Mucosa of descending colon (tissue), 3 donors: ENCODE data around the gene PLXNB3. TPM values are rescaled to one million over a fixed set of nuclear protein-coding genes. Genes with fewer than 3 reads are reported as not detected.

Experiments used
- ATAC-seq: fragments of 200-7000 bp; cut with Tn5 transposase; one replicate; pipeline ENCODE4 v1.9.1; 2020; ENCODE audit warnings: mild to moderate bottlenecking, moderate library complexity
- DNase-seq, 3 donors: peaks; one replicate each; pipeline ENCODE4 v3.0.0-alpha.2; 2020
- H3K36me3 ChIP-seq: fragments of 200-600 bp; one replicate; pipeline ENCODE4 v1.8.0; 2021; ENCODE audit warnings: low read depth, mild to moderate bottlenecking
- H3K4me1 ChIP-seq: fragments of 200-600 bp; one replicate; pipeline ENCODE4 v1.8.0; 2021; ENCODE audit warnings: low read depth, mild to moderate bottlenecking
- H3K4me3 ChIP-seq: fragments of 200-600 bp; one replicate; pipeline ENCODE4 v1.8.0; 2021; ENCODE audit warnings: mild to moderate bottlenecking
- H3K9me3 ChIP-seq: fragments of 200-600 bp; one replicate; pipeline ENCODE4 v1.8.0; 2021; ENCODE audit warnings: mild to moderate bottlenecking
- CTCF ChIP-seq: fragments of 200-600 bp; IDR thresholded peaks from one replicate; pipeline ENCODE4 v1.8.0; 2022; ENCODE audit warnings: antibody characterized with exemption, mild to moderate bottlenecking
- intact Hi-C, 2 donors: fragments of 100-400 bp; cut with DNase I in 1 of 2; cut with micrococcal nuclease in 1 of 2; formaldehyde crosslinking; loops; one replicate each; pipeline versions ENCODE4 v1.11.0 to v1.11.1; 2022; cut with DNase I, micrococcal nuclease
- total RNA-seq, 3 donors: library from RNA; stranded (reverse); fragmentation: NEBNext Ultra II Directional in 2 of 3; extraction: Animal tissue kit (Norgen Biotek cat#: 25700) in 2 of 3; gene quantifications; one replicate each; pipeline versions ENCODE4 v1.2.1 to v1.2.4, GENCODE V29; 2021 to 2023
- donor health status: DM: no; HTN: no; CAD: no; lungs with moderate emphysema.
- donor health status: DM: no; HTN: no; CAD: no.
- donor health status: DM: no; HTN: yes; CAD: no.

Gene PLXNB3
- total RNA-seq, 3 donors from 2014 or later = 3.0 to 44.9 (median 3.3) TPM

- H3K4me3 ChIP-seq = no peak overlapping the region
- ATAC-seq (no peak), DNase-seq (no peak)
- TF ChIP-seq CTCF = no peak
- H3K4me1 ChIP-seq = no peaks in the 10 kb centered on the region
- intact Hi-C loops = loop anchor here in 1 of 2 donors (10.0 kb wide), 1 partner anchor 185 kb away; no protein-coding TSS in a partner anchor
- H3K9me3 ChIP-seq = no peaks in the 10 kb centered on the region
- H3K36me3 ChIP-seq = no peaks in the 10 kb centered on the region
Measured at GRCh38 chrX:153769865-153770600, 6.0 kb downstream of the PLXNB3 start.

- H3K4me1 ChIP-seq = no peaks in the 10 kb centered on the region
- intact Hi-C loops = no loop called here
Measured at GRCh38 chrX:153770601-153771414, 6.8 kb downstream of the PLXNB3 start.

GRCh38 chrX:153771415-153772315 lies 7.6 kb downstream of the PLXNB3 start:
- no peak for TF ChIP-seq CTCF
- Histone ChIP-seq H3K9me3 (no peaks in the 10 kb centered on the region), H3K4me1 (no peaks in the 10 kb centered on the region), H3K36me3 (no peaks in the 10 kb centered on the region), H3K4me3 (no peak overlapping the region)
- DNase-seq (no peak), ATAC-seq (no peak)
- intact Hi-C loops = no loop called here

More at GRCh38 chrX:153770601-153771414, 6.8 kb downstream of the PLXNB3 start:
- TF ChIP-seq CTCF = no peak
- Histone ChIP-seq H3K36me3 (no peaks in the 10 kb centered on the region), H3K4me3 (no peak overlapping the region), H3K9me3 (no peaks in the 10 kb centered on the region)
- no peak for DNase-seq
- ATAC-seq = no peak

- intact Hi-C loops = no loop called here
- no peak for TF ChIP-seq CTCF
- no peak for ATAC-seq
- Histone ChIP-seq H3K4me1 (no peaks in the 10 kb centered on the region), H3K4me3 (no peak overlapping the region), H3K9me3 (no peaks in the 10 kb centered on the region), H3K36me3 (no peaks in the 10 kb centered on the region)
- DNase-seq = peak in 1 of 3 donors; percentile 8
Measured at GRCh38 chrX:153772316-153773217, 8.5 kb downstream of the PLXNB3 start.
